Measurements from ENCODE around the gene ADAT2. TPM values are rescaled to one million over a fixed set of nuclear protein-coding genes. Genes with fewer than 3 reads are reported as not detected.
A peak's percentile ranks its signal among the peaks of the same experiment; 100 is the strongest.

The ADAT2 gene
- total RNA-seq, 1 donor from 2014 or later = 8.1 TPM

DNA sequence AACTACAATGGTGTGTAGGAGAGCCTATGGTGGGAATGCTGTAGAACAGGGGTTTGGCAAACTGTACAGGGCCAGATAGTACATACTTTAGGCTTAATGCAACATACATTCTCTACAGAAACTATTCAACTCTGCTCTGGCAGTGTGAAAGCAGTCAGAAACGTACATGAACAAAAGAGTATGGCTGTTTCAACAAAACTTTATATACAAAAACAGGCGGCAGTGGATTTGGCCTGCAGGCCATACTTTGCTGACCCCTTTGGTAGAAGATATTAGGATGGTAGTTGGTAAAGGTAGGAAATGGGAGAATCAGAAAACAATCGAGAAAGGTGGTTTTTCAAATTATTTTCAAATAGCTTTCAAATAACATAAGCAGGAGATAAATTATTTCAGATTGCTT lies 36.3 kb upstream of the ADAT2 start:
- Mint-ChIP-seq H3K4me1 (ENCODE audit: low read depth, unreplicated experiment) (peaks cover 3% of the 10 kb centered on the region), H3K27ac (ENCODE audit: unreplicated experiment) (no peak overlapping the region), H3K36me3 (ENCODE audit: low read depth, unreplicated experiment) (no peaks in the 10 kb centered on the region), H3K27me3 (ENCODE audit: low read depth, unreplicated experiment) (no peaks in the 10 kb centered on the region), H3K4me3 (ENCODE audit: unreplicated experiment) (no peak overlapping the region), H3K9me3 (ENCODE audit: unreplicated experiment) (no peaks in the 10 kb centered on the region)
- DNase-seq (ENCODE audit: low read depth) (no peak), FAIRE-seq (no peak)
- Histone ChIP-seq H3K9me3 (ENCODE audit: insufficient read depth, low read depth, low read length) (no peaks in the 10 kb centered on the region), H3K9ac (ENCODE audit: low read length) (no peak overlapping the region), H4K20me1 (ENCODE audit: insufficient read depth, low read length) (no peaks in the 10 kb centered on the region), H3K27me3 (ENCODE audit: insufficient read depth, low read length) (no peaks in the 10 kb centered on the region), H3K36me3 (ENCODE audit: insufficient read depth, low read length) (peaks cover 3% of the 10 kb centered on the region), H3K4me1 (ENCODE audit: insufficient read depth, low read length) (no peaks in the 10 kb centered on the region), H3K4me3 (ENCODE audit: insufficient read depth, low read depth, low read length) (no peak overlapping the region), H3K4me2 (ENCODE audit: low read length) (no peak overlapping the region), H3K79me2 (ENCODE audit: insufficient read depth, low read length) (no peaks in the 10 kb centered on the region), H3K27ac (ENCODE audit: low read depth, low read length) (no peak overlapping the region), H2AFZ (ENCODE audit: low read depth, low read length) (no peak overlapping the region)
- TF ChIP-seq, protein P1, sequence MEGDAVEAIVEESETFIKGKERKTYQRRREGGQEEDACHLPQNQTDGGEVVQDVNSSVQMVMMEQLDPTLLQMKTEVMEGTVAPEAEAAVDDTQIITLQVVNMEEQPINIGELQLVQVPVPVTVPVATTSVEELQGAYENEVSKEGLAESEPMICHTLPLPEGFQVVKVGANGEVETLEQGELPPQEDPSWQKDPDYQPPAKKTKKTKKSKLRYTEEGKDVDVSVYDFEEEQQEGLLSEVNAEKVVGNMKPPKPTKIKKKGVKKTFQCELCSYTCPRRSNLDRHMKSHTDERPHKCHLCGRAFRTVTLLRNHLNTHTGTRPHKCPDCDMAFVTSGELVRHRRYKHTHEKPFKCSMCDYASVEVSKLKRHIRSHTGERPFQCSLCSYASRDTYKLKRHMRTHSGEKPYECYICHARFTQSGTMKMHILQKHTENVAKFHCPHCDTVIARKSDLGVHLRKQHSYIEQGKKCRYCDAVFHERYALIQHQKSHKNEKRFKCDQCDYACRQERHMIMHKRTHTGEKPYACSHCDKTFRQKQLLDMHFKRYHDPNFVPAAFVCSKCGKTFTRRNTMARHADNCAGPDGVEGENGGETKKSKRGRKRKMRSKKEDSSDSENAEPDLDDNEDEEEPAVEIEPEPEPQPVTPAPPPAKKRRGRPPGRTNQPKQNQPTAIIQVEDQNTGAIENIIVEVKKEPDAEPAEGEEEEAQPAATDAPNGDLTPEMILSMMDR (IDR thresholded peaks at IDR 0.05; ENCODE audit: insufficient read depth, low read depth, low read length) = no peak
- TF ChIP-seq EZH2 (IDR thresholded peaks at IDR 0.05; ENCODE audit: insufficient read depth, low read length) = no peak

DNA sequence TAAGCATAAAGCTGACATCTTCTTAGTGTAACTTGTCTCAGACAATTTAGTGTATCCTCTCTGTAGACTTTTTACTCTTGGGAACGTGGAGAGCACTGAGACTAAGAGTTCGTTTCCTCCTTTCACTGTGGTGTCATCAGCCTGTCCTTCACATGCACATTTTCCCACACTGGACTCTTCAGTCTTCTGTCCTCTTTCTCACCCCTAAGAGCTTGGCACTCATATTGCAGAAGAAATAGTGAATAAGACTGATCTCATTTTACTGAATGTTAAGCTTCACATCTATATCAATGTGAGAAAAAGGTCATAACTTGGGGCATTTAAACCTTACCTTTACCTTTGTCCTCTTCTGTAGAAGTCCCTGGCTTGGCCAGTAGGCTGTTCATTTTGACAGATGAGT lies 35.5 kb upstream of the ADAT2 start:
- Histone ChIP-seq H3K4me1 (ENCODE audit: insufficient read depth, low read length) (no peaks in the 10 kb centered on the region), H3K27ac (ENCODE audit: low read depth, low read length) (no peak overlapping the region), H3K79me2 (ENCODE audit: insufficient read depth, low read length) (no peaks in the 10 kb centered on the region), H3K36me3 (ENCODE audit: insufficient read depth, low read length) (peaks cover 3% of the 10 kb centered on the region), H3K9ac (ENCODE audit: low read length) (no peak overlapping the region), H4K20me1 (ENCODE audit: insufficient read depth, low read length) (no peaks in the 10 kb centered on the region), H3K9me3 (ENCODE audit: insufficient read depth, low read depth, low read length) (no peaks in the 10 kb centered on the region), H3K27me3 (ENCODE audit: insufficient read depth, low read length) (no peaks in the 10 kb centered on the region), H2AFZ (ENCODE audit: low read depth, low read length) (no peak overlapping the region), H3K4me2 (ENCODE audit: low read length) (no peak overlapping the region), H3K4me3 (ENCODE audit: insufficient read depth, low read depth, low read length) (no peak overlapping the region)
- H3K4me3 Mint-ChIP-seq (ENCODE audit: unreplicated experiment) = no peak overlapping the region
- no peaks in the 10 kb centered on the region for H3K27me3 Mint-ChIP-seq (ENCODE audit: low read depth, unreplicated experiment)
- H3K4me1 Mint-ChIP-seq (ENCODE audit: low read depth, unreplicated experiment) = peaks cover 3% of the 10 kb centered on the region
- no peak overlapping the region for H3K27ac Mint-ChIP-seq (ENCODE audit: unreplicated experiment)
- no peaks in the 10 kb centered on the region for H3K9me3 Mint-ChIP-seq (ENCODE audit: unreplicated experiment)
- DNase-seq (ENCODE audit: low read depth) (no peak), FAIRE-seq (no peak)
- TF ChIP-seq, protein P1 (IDR thresholded peaks at IDR 0.05; ENCODE audit: insufficient read depth, low read depth, low read length) = no peak
- TF ChIP-seq EZH2 (IDR thresholded peaks at IDR 0.05; ENCODE audit: insufficient read depth, low read length) = no peak
- H3K36me3 Mint-ChIP-seq (ENCODE audit: low read depth, unreplicated experiment) = no peaks in the 10 kb centered on the region

- Histone ChIP-seq H3K36me3 (ENCODE audit: insufficient read depth, low read length) (peaks cover 3% of the 10 kb centered on the region), H3K4me2 (ENCODE audit: low read length) (no peak overlapping the region), H4K20me1 (ENCODE audit: insufficient read depth, low read length) (no peaks in the 10 kb centered on the region), H3K9me3 (ENCODE audit: insufficient read depth, low read depth, low read length) (no peaks in the 10 kb centered on the region), H3K27ac (ENCODE audit: low read depth, low read length) (no peak overlapping the region), H2AFZ (ENCODE audit: low read depth, low read length) (no peak overlapping the region), H3K9ac (ENCODE audit: low read length) (no peak overlapping the region), H3K4me1 (ENCODE audit: insufficient read depth, low read length) (no peaks in the 10 kb centered on the region), H3K27me3 (ENCODE audit: insufficient read depth, low read length) (no peaks in the 10 kb centered on the region), H3K79me2 (ENCODE audit: insufficient read depth, low read length) (no peaks in the 10 kb centered on the region), H3K4me3 (ENCODE audit: insufficient read depth, low read depth, low read length) (no peak overlapping the region)
- DNase-seq (ENCODE audit: low read depth) = peak; percentile 2
- Mint-ChIP-seq H3K27me3 (ENCODE audit: low read depth, unreplicated experiment) (no peaks in the 10 kb centered on the region), H3K4me1 (ENCODE audit: low read depth, unreplicated experiment) (peaks cover 3% of the 10 kb centered on the region), H3K27ac (ENCODE audit: unreplicated experiment) (no peak overlapping the region), H3K4me3 (ENCODE audit: unreplicated experiment) (no peak overlapping the region), H3K36me3 (ENCODE audit: low read depth, unreplicated experiment) (peaks cover 4% of the 10 kb centered on the region), H3K9me3 (ENCODE audit: unreplicated experiment) (no peaks in the 10 kb centered on the region)
- FAIRE-seq = no peak
- no peak for TF ChIP-seq EZH2 (IDR thresholded peaks at IDR 0.05; ENCODE audit: insufficient read depth, low read length)
- TF ChIP-seq, protein P1 (IDR thresholded peaks at IDR 0.05; ENCODE audit: insufficient read depth, low read depth, low read length) = no peak
Observed at GRCh38 chr6:143482593-143482992, 32.1 kb upstream of the ADAT2 start.

Measured in astrocyte (in vitro differentiated cells and primary cell).